H9 (cell line): ENCODE results near the gene LRIG1. TPM values are rescaled to one million over a fixed set of nuclear protein-coding genes. Genes with fewer than 3 reads are reported as not detected.

Experiments used
- DNase-seq: peaks from one replicate; pipeline ENCODE4 v3.0.0-alpha.2; 2017
- H2AFZ ChIP-seq: one replicate; pipeline ENCODE4 v1.6.1; 2013; ENCODE audit warnings: mild to moderate bottlenecking, low read length, control low read depth, moderate library complexity
- H2AK5ac ChIP-seq: 2 replicates; pipeline ENCODE4 v1.6.1; 2013; ENCODE audit warnings: low read length, control low read depth, mixed read lengths; ENCODE audit not compliant: insufficient read length
- H2BK120ac ChIP-seq: one replicate; pipeline ENCODE4 v1.6.1; 2013; ENCODE audit warnings: low read depth, mild to moderate bottlenecking, low read length, control low read depth, inconsistent platforms; ENCODE audit not compliant: poor library complexity, severe bottlenecking
- H2BK12ac ChIP-seq: 2 replicates; pipeline ENCODE4 v1.6.1; 2013; ENCODE audit warnings: low read length, control low read depth, mixed read lengths, low read depth; ENCODE audit not compliant: insufficient read length
- H2BK15ac ChIP-seq: 2 replicates; pipeline ENCODE4 v1.6.1; 2013; ENCODE audit warnings: low read depth, low read length, control low read depth
- H2BK20ac ChIP-seq: one replicate; pipeline ENCODE4 v1.6.1; 2013; ENCODE audit warnings: low read depth, mild to moderate bottlenecking, low read length, control low read depth, inconsistent platforms; ENCODE audit not compliant: poor library complexity, severe bottlenecking
- H2BK5ac ChIP-seq: 2 replicates; pipeline ENCODE4 v1.6.1; 2013; ENCODE audit warnings: low read length, control low read depth, mixed read lengths; ENCODE audit not compliant: insufficient read length
- H3K14ac ChIP-seq: 2 replicates; pipeline ENCODE4 v1.6.1; 2013; ENCODE audit warnings: low read length, control low read depth; ENCODE audit not compliant: insufficient read depth
- H3K18ac ChIP-seq: 2 replicates; pipeline ENCODE4 v1.6.1; 2013; ENCODE audit warnings: low read depth, mild to moderate bottlenecking, mixed read lengths, low read length, control low read depth; ENCODE audit not compliant: insufficient read length
- H3K23ac ChIP-seq: 2 replicates; pipeline ENCODE4 v1.6.1; 2013; ENCODE audit warnings: low read length, control low read depth, mixed read lengths, low read depth; ENCODE audit not compliant: insufficient read length
- H3K23me2 ChIP-seq: 2 replicates; pipeline ENCODE4 v1.6.1; 2013; ENCODE audit warnings: low read depth, mild to moderate bottlenecking, mixed read lengths, low read length, control low read depth; ENCODE audit not compliant: insufficient read length, poor library complexity, severe bottlenecking
- H3K27ac ChIP-seq: 2 replicates; pipeline ENCODE4 v1.5.1; 2013; ENCODE audit warnings: low read length, control low read depth, mixed read lengths, low read depth; ENCODE audit not compliant: insufficient read length
- H3K27me3 ChIP-seq: 2 replicates; pipeline ENCODE4 v1.6.1; 2013; ENCODE audit warnings: low read length, control low read depth, inconsistent platforms; ENCODE audit not compliant: insufficient read depth
- H3K4ac ChIP-seq: 2 replicates; pipeline ENCODE4 v1.6.1; 2013; ENCODE audit warnings: low read depth, mild to moderate bottlenecking, control low read depth, inconsistent platforms, low read length, moderate library complexity
- H3K4me1 ChIP-seq: 2 replicates; pipeline ENCODE4 v1.6.1; 2013; ENCODE audit warnings: low read length, control low read depth, inconsistent platforms; ENCODE audit not compliant: insufficient read depth
- H3K4me2 ChIP-seq: 2 replicates; pipeline ENCODE4 v1.6.1; 2013; ENCODE audit warnings: low read length, control low read depth, mixed read lengths; ENCODE audit not compliant: insufficient read length, insufficient read depth
- H3K56ac ChIP-seq: 2 replicates; pipeline ENCODE4 v1.6.1; 2013; ENCODE audit warnings: low read depth, mild to moderate bottlenecking, mixed read lengths, low read length, control low read depth; ENCODE audit not compliant: insufficient read length
- H3K79me1 ChIP-seq: 2 replicates; pipeline ENCODE4 v1.6.1; 2013; ENCODE audit warnings: low read depth, mild to moderate bottlenecking, moderate library complexity, low read length, control low read depth, inconsistent platforms; ENCODE audit not compliant: insufficient read depth, poor library complexity, severe bottlenecking
- H3K79me2 ChIP-seq: 2 replicates; pipeline ENCODE4 v1.6.1; 2013; ENCODE audit warnings: low read length, control low read depth, inconsistent platforms; ENCODE audit not compliant: insufficient read depth
- H3K9ac ChIP-seq: 2 replicates; pipeline ENCODE4 v1.6.1; 2013; ENCODE audit warnings: low read length, control low read depth, mixed read lengths; ENCODE audit not compliant: insufficient read length; ENCODE audit errors: extremely low read depth
- H3K9me3 ChIP-seq: one replicate; pipeline ENCODE4 v1.6.1; 2013; ENCODE audit warnings: low read depth, low read length, inconsistent platforms; ENCODE audit not compliant: control insufficient read depth
- H3T11ph ChIP-seq: one replicate; pipeline ENCODE4 v1.6.1; 2013; ENCODE audit warnings: mild to moderate bottlenecking, low read length, control low read depth, inconsistent platforms
- H4K20me1 ChIP-seq: one replicate; pipeline ENCODE4 v1.6.1; 2013; ENCODE audit not compliant: control insufficient read depth, insufficient read length, insufficient read depth
- H4K5ac ChIP-seq: 2 replicates; pipeline ENCODE4 v1.6.1; 2013; ENCODE audit warnings: low read depth, mild to moderate bottlenecking, mixed read lengths, low read length, control low read depth; ENCODE audit not compliant: insufficient read length
- H4K8ac ChIP-seq: replicated peaks from 2 replicates; pipeline ENCODE4 v1.6.1; 2013; ENCODE audit warnings: low read length, control low read depth, mixed read lengths, low read depth; ENCODE audit not compliant: insufficient read length
- H4K91ac ChIP-seq: 2 replicates; pipeline ENCODE4 v1.6.1; 2013; ENCODE audit warnings: low read depth, mild to moderate bottlenecking, moderate library complexity, mixed read lengths, low read length, control low read depth; ENCODE audit not compliant: insufficient read length
- H3K27ac Mint-ChIP-seq, 3 experiments: 2 replicates in 2 of 3; 3 replicates in 1 of 3; pipeline ENCODE4 v1.8.0; 2020 to 2021; ENCODE audit warnings: mixed read lengths in 3 of 3, mild to moderate bottlenecking in 1 of 3, moderate library complexity in 1 of 3
- H3K27me3 Mint-ChIP-seq: 2 replicates; pipeline ENCODE4 v1.8.0; 2021; ENCODE audit warnings: low read depth, mild to moderate bottlenecking, moderate library complexity, mixed read lengths
- H3K36me3 Mint-ChIP-seq, 3 experiments: 2 replicates in 2 of 3; 3 replicates in 1 of 3; pipeline ENCODE4 v1.8.0; 2020 to 2021; ENCODE audit warnings: low read depth in 3 of 3, mixed read lengths in 3 of 3; ENCODE audit not compliant: insufficient read depth in 1 of 3
- H3K4me1 Mint-ChIP-seq, 2 experiments: 2 replicates each; pipeline ENCODE4 v1.8.0; 2020; ENCODE audit warnings: mixed read lengths in 2 of 2
- H3K4me3 Mint-ChIP-seq, 2 experiments: 2 replicates in 1 of 2; 3 replicates in 1 of 2; pipeline ENCODE4 v1.8.0; 2020 to 2021; ENCODE audit warnings: mild to moderate bottlenecking in 2 of 2, mixed read lengths in 2 of 2, moderate library complexity in 1 of 2
- H3K9me3 Mint-ChIP-seq, 2 experiments: 2 replicates in 1 of 2; 3 replicates in 1 of 2; pipeline ENCODE4 v1.8.0; 2020; ENCODE audit warnings: mild to moderate bottlenecking in 2 of 2, mixed read lengths in 2 of 2, moderate library complexity in 1 of 2
- whole genome bisulfite sequencing: extraction: QIAGEN DNeasy Blood & Tissue Kit; methylation state at CpG from one replicate; pipeline ENCODE4 v1.1.7; 2013; ENCODE audit warnings: missing lambda C conversion rate, low lambda C conversion rate, mixed read lengths; ENCODE audit not compliant: insufficient read length; ENCODE audit errors: extremely low coverage; 5-methylcytosine and 5-hydroxymethylcytosine counted together
- total RNA-seq: library from RNA; stranded (reverse); gene quantifications from 2 replicates; pipeline ENCODE4 v1.2.1, GENCODE V29; 2021
- TF ChIP-seq, protein P1 (sequence below): fragments of 200-600 bp; sonication (generic); conservative IDR thresholded peaks from 3 replicates; pipeline ENCODE4 v1.8.0; 2021; ENCODE audit warnings: antibody characterized with exemption, mild to moderate bottlenecking

Gene LRIG1
- total RNA-seq, 1 experiment from 2014 or later: 70.3 TPM

DNA sequence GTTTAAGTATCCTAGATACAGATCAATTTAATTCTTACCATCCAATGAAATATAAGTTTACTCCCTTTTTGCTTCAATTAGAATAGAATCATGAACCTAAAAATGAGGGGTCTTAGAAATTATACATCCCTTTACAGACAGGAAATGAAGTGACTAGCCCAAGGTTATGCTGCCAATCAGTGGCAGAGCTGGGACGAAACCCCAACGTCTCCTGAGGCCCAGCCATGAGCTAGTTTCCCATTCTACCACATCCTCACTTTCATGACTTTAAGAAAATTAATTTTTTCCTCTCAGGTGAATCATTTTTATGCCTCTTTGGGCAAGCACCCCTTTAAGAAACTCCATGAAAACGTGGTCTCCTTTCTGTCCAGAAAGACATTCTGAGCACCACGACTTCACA, 11.2 kb downstream of the LRIG1 start:
- H3K4me1 Mint-ChIP-seq: peaks cover 89 to 93% of the 10 kb centered on the region in 2 experiments
- no peak for DNase-seq
- H2BK120ac ChIP-seq: no peak overlapping the region
- H4K8ac ChIP-seq: no peak overlapping the region
- H3K4me1 ChIP-seq: peaks cover 32% of the 10 kb centered on the region
- no peaks in the 10 kb centered on the region for H4K20me1 ChIP-seq
- no peak overlapping the region for H3K4ac ChIP-seq
- no peak overlapping the region for H2AFZ ChIP-seq
- H3K27me3 ChIP-seq: no peaks in the 10 kb centered on the region
- no peak overlapping the region for H4K5ac ChIP-seq
- no peaks in the 10 kb centered on the region for H3K9me3 ChIP-seq
- H3K27ac Mint-ChIP-seq: peak overlapping the region in 2 of 3 experiments; percentile 46 to 82; a peak in 2 of 7 replicates
- no CpG with 5 or more reads among the region's 4 CpGs for WGBS
- no peak overlapping the region for H3T11ph ChIP-seq
- H3K9me3 Mint-ChIP-seq: no peaks in the 10 kb centered on the region; a peak in 1 of 5 replicates
- H3K14ac ChIP-seq: no peak overlapping the region
- H3K23me2 ChIP-seq: no peaks in the 10 kb centered on the region
- no peaks in the 10 kb centered on the region for H3K27me3 Mint-ChIP-seq
- TF ChIP-seq, protein P1, sequence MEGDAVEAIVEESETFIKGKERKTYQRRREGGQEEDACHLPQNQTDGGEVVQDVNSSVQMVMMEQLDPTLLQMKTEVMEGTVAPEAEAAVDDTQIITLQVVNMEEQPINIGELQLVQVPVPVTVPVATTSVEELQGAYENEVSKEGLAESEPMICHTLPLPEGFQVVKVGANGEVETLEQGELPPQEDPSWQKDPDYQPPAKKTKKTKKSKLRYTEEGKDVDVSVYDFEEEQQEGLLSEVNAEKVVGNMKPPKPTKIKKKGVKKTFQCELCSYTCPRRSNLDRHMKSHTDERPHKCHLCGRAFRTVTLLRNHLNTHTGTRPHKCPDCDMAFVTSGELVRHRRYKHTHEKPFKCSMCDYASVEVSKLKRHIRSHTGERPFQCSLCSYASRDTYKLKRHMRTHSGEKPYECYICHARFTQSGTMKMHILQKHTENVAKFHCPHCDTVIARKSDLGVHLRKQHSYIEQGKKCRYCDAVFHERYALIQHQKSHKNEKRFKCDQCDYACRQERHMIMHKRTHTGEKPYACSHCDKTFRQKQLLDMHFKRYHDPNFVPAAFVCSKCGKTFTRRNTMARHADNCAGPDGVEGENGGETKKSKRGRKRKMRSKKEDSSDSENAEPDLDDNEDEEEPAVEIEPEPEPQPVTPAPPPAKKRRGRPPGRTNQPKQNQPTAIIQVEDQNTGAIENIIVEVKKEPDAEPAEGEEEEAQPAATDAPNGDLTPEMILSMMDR: no peak
- no peak overlapping the region for H3K4me3 Mint-ChIP-seq
- H3K79me2 ChIP-seq: peaks cover 75% of the 10 kb centered on the region
- H2BK5ac ChIP-seq: no peak overlapping the region
- no peak overlapping the region for H3K27ac ChIP-seq
- no peak overlapping the region for H3K4me2 ChIP-seq
- no peak overlapping the region for H4K91ac ChIP-seq
- no peak overlapping the region for H3K56ac ChIP-seq
- no peak overlapping the region for H3K23ac ChIP-seq
- no peak overlapping the region for H3K9ac ChIP-seq
- no peak overlapping the region for H2BK12ac ChIP-seq
- H2BK20ac ChIP-seq: no peak overlapping the region
- no peak overlapping the region for H2BK15ac ChIP-seq
- no peak overlapping the region for H2AK5ac ChIP-seq
- peaks cover 7 to 27% (median 9%) of the 10 kb centered on the region in 3 experiments; a peak in 6 of 7 replicates for H3K36me3 Mint-ChIP-seq
- no peak overlapping the region for H3K18ac ChIP-seq
- peaks cover 8% of the 10 kb centered on the region for H3K79me1 ChIP-seq
